Measurements from ENCODE around the gene MIPEP.

MIPEP gene

DNA sequence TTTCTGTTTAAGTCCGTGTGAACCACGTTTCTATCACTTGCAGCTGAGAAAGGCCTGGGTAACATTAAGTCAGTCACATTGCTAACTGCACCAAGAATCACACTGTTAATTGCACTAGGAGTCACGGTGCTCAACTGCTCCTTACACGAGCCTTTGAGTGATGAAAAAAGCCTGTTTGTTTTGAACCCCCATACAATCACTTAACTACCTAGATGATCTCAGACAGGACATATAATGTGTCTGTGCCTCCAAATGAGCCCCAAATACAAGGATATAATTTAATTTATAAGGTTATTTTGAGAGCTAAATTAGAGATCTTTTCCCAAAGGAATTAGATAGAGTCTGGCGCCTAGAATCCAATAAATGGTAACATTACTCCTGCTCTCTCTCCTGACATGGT is 84.1 kb downstream of the MIPEP start:
- FAIRE-seq, result no peak

DNA sequence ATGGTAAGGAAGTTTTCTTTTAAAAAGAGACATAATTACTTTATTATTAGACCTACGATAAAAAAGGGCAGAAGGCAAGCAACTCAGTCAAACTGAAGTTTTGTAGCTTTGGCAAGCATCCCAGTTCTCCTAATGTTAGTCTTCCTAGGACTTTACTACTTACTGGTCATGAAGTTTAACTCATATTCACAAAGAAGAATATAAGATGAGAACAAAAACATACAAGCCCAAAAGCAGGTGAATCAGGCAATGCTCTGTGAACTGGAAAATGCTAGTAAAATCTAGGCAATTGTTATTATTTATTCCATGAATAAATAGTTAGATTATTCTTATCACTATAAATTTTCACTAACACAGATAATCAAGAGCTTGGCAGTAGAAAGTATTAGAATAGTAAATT is 85.0 kb downstream of the MIPEP start:
- FAIRE-seq, result no peak

DNA sequence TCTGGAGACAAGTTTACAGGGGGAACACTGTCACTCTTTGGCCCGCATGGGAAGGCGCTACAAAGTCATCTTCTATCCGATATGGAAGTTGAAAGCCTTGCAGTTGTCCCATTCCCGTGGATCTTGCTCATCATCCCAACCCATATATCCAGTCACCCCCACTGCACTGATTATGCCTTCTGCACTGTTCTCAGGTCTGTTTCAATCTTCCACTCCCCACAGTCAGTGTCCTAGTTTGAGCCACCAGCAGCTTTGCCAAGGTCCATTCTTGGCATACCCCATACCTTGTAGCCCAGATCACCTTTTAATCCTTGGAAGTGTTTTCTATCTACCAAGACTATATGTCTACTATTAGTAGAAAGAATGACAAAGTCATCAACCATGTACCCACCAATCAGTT is 88.1 kb downstream of the MIPEP start:
- no peak for FAIRE-seq

DNA sequence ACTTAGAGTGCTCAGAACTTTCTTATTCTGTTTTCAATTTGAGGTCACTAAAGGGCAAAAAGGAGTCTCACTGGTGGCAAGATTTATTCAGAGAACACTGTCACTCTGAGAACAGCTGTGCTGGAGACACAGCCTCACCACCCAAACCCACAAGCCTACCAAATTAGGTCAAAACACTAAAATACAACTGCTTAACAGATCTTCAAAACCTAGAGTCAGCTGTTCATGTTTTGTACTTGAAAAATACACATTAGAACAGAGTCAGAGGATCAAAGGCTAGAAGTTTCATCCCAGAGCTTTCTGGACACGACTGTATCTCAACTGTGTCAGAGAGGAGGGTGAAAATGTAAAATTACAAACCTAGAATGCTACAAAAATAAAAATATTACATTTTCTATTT is 89.3 kb downstream of the MIPEP start:
- no peak for FAIRE-seq

DNA sequence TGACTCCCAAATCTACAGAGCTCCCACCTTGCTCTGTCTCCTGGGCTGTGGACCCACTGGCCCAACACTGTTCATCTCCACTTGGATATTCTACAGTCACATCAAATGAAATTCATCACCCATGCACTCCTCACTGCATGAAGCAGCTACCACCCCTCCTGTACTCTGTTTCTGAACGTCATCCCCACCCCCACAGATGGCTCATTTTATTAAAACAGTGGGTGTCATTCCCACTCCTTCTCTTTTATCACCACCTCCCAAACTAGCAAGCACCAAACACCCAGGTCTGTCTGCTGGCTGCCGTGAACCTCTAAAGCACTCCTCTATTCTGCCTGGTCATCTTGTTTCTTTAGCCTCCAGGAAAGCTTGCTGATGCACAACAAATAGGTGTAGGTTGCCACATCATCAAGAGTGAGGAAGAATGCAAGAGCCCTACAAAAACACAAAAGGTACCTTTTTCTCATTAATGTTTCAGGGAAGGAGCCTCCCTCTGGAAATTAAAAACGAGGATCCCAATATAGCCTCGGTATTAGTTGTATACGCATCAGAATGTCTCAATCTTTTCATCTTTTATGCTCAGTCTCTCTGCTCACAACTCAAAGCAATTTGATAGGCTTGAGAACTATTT is 91.8 kb downstream of the MIPEP start:
- FAIRE-seq, result no peak

DNA sequence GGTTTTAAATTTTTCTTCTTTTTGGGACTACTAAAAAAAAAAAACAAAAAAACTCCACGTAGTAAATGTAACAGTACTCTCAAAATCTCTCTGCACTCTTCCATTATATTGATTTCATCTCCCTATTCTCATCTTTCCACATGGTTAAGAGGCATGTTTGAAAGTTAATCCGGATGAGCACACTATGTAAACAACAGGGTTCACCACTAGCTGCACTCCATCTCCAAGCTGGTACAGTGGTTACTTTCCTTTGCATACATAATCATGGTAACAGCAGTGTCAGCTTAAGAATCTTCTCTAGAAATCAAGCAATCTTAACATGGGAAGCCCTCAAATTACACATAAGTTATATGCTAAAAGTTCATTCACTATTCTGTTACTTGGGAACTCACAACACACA is 92.6 kb downstream of the MIPEP start:
- FAIRE-seq, result no peak

DNA sequence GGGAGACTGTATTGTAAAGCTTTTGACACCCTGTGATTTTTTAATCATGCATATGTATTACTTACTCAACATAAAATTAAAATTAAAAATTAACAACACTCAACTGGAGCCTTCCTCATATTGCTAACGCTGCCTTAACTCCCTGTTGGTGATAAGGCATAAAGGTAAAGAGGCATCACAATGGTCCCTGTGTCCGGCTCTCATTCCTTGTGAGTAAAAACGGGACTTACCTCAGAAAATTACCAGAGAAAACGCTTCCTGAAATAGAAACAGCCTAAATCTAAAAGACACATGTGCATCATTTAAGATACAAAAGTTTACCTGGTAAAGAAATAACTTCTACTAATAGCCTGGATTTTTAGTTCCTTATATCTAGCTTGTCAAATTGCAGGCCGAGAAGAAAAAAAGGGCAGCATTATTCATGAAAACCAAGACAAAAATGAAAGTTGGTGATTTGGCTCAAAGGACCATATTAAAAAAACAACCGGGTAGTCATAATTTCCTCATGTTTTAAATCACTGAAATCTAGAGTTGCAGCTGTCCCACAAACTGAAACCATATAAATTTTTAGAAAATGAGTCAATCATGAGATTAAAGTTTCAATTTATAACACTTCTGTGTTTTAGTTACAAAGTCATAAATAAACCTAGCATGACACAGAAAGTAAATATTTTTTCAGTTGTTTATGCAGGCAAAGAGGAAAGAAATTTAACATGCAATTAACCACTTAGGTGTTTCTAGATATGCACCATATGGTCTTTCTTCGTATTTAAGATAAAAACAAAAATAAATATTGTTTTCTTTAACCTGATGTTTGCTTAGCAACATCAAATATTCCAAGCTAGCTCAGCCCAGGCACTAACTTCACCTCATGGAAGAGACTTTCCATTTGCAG is 94.7 kb downstream of the MIPEP start:
- FAIRE-seq, result no peak

DNA sequence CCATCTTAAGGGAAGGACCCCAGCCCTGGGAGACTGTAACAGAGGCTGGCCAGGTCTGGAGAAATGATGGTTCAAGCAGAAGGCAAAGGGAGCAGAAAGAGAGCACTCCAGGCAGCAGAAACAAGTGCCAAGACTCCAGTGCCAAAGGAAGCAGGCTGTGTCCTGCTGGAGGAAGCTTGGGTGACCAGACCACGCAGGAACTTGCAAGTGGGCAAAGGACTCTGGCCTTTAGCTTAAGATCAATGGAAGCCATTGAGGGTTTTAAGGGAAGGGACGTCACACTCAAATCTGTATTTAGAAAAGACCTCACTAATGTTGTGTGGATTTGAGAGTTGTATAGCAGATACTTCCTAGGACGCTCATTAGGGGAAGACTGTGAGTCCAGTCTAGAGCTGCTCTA is 95.5 kb downstream of the MIPEP start:
- FAIRE-seq, result no peak

DNA sequence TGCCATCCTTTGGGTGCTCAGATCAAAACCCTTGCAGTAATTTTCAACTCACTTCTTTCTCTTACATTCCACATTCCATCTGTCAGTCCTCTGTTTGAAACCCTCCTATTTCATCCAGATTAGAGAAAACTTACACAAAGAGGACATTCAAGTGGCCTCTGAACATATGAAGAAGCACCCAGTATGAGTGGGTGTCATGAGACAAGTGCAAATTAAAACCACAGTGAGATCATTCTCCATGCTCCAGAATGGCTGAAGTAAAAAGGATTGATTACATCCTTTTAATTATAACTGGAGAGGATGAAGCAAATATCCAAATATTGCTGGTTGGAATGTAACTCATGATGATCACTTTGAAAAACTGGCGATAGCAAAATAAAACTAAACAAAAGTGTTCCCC is 96.5 kb downstream of the MIPEP start:
- FAIRE-seq, result no peak

DNA sequence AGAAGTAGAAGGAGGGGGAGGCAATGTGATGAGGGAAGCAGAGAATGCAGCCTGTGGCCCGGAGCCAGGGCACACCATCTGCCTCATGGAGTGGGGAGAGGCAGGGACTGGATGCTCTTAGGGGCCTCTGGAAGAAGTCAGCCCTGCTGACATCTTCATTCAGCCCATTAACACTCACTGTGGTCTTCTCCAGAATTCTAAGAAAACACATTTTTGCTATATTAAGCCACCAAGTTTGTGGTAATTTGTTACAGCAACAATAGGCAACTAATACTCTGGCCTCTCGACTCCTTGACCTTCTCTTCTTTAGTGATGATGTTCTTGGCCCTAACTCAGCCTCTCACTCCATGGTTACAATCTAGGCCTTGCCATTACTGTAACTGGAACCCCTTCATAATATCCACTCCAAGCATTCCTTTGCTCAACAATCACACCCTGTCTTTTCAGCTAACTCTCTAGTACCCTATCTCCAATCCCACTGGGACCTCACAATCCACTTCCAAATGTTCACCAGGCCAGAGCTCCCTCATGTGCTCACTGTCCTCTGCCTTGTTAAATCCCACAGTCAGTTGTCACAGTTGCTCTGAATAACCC is 98.5 kb downstream of the MIPEP start:
- no peak for FAIRE-seq

DNA sequence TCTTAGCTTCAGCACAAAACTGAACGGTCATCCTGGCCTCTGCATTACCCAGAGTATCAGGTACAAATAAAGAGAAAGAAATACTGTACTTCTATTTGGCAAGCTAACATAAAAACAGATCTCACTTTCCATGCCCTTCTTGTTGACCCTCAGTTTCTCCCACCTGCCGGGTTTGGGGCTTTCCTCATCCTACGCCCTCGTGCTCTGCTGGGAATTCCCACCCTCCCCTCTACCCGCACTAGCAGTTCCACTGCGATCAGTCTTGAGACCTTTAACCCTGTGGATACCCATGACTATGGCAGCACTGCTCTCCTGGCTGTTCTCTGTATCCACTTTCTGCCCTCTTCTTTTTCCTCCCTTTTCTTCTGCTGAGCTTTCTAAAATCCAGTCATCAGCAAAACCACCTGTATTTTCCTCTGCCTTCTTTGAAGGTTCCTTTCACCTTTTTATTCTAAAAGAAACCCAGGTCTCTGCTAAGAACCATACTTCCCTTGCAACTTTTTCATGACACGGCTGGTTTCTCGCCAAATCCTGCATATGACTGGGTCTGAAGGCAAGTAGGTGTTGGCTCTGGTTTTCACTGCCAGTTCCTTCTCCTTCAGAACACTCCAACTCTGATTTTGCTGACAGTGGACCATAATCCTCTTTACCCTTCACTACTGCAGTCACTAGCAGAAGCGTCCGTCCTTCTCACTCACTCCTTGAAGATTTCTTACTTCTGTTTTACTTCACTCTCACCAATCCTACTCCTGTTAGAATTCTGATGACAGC is 99.4 kb downstream of the MIPEP start:
- no peak for FAIRE-seq

DNA sequence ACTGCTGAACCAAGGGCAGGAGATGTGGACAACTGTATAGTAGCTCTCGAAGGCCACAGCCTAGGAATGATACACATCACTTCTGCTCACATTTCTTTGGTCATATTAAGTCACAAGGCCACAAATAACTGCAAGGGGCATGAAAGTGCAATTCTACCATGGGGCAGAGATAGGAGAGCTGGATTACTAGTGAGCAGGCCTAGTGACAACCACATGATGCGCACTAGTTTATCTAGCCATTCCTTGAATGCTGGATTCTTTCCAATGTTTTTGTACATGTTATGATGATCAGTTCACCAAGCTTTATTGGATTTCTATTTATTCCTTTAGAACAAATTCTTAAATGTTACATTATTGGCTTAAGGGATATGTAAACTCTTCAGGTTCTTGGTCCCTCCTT is 100.7 kb downstream of the MIPEP start:
- FAIRE-seq, result no peak

DNA sequence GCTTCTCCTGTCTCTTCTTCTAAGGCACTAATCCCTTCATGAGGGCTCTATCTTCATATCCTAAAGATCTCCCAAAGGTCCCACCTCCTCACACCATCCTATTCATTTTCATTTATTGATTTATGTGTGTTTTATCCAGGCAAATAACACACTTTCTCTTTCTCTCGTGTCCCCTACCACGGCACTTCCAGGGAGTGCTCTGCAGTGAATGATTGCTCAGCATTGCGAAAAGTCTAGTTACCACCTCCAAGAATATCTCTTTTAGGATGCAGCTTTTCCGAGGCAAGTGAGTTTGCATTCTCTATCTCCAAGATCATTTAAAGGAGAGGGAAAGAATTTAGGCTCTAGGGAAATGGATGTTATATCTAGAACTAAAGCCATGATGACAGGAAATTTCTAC is 101.7 kb downstream of the MIPEP start:
- FAIRE-seq, result no peak

DNA sequence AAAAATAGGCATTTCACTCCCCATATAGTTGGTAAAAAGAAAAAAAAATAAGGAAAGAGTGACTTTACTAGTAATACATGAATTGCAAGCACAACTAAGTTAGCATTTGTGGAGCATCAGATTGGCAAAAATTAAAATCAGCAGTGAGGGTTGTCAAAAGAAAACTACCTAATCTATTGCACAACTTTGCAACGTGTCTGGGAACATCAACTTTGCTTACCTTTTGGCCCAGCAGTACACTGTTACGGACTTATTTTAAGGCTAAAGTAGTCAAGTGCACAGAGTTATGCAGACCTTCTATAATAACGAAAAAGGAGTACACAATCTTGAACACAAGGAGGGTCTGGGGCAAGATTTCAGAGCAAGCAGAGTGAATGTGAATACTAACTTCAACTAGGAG is 102.6 kb downstream of the MIPEP start:
- no peak for FAIRE-seq

DNA sequence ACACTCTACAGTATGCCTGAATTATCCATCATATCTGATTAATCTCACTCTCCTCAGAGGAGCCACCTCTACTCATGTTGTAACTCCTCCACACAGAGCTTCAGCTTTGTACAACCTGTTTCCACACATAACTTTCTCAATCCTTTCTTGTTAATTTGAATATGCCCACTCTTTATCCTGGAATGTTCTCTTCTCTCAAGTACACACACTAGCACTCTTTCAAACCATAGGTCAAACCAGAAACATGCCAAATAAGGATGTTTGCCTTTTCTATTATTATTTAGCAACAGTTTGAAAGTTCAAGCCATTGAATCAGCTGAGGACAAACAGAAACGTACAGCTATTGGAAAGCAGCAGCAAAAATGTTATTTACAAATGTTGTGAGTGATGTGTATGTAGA is 110.3 kb downstream of the MIPEP start:
- FAIRE-seq, result no peak

DNA sequence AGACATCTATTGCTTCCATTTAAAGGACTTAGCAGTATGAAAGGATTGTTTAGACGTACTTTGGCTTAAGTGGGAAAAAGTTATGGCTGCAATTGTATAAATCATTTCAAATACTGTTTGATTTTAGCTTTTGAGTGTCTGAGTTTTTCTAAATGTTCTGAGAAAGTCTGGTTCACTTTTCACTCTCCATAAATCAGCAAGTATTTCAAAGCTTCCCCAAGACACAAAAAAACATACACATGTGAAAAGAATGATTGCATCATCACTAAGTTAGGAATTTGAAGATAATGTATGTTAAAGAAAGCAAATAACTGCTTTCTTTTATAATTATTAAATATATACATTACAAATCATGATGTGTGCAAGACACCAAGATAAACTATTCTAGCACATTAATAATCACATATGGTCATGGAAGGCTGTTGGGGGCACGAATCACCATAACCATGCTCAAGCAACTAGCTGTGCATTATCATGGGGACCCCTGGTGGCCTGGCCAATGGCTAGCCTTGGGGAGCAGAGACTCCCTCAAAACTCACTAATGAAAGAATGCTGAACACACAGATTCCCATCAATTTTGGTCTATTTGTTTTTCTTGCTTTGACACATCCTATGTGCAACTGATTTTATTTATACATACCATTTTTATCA is 111.1 kb downstream of the MIPEP start:
- no peak for FAIRE-seq

DNA sequence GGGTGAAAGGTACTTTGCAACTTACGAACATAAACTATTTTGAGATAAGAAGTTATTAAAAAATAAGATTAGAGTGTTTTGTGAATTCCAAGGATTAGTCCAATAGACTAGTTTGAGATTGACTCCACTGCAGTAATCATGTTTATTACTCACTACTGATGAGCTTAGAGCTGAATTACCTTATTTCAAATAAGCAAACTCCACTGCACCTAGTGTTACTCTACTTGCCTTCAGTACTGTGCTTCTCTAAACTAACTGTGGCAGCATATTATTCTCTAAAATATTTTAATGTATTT is 111.7 kb downstream of the MIPEP start:
- FAIRE-seq, result no peak

DNA sequence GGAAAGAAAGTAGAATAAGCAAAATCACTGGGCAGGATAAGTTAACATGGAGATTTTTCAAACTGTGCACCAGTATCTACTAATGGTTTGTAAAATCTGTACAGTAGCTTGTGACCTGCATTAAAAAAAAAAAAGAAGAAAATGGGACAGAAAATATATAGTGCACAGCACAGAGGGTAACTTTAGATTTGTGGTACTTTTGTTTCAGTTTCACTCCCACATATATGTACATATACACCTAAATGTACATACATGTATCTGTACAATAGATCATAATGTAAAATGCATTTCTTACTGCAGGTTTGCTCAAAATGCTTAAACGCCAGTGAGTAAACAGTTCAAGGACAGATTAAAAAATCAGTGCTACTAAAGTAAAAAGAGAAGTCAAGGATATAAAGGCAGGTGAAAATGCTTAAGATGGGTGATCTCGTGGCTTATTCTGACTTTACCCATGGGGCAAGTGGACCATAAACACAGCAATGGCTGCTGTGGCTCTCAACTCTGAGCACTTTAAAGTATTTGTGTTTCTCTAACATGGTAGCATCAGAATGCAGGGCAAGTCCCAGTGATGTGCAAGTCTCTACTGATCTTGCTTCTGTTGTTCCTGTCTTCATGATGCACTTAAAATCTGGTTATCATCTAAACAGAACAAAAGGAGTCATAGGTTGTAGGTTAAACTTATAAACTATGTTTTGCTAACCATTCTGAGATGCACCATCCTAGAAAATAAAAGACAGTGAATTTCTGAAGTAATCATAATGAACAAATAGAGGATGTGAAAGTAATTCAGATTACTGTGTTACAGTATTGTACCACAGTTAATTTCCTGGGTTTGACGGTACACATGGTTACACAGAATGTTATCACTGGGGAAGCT is 112.3 kb downstream of the MIPEP start:
- FAIRE-seq, result no peak

DNA sequence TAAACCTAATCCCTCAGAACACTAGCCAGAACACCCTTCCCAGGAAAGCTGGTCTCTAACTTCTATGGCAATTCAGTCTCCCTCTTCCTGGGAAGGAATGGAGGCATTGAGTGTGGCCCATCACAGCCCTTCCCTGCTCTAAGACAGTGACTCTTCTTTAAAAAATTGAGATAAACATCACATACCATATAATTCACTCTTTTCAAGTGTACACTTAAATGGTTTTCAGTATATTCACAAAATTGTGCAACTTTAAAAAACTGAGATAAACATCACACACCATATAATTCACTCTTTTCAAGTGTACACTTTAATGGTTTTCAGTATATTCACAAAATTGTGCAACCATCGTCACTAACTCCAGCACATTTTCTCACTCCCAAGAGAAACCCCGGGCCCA is 116.5 kb downstream of the MIPEP start:
- no peak for FAIRE-seq

DNA sequence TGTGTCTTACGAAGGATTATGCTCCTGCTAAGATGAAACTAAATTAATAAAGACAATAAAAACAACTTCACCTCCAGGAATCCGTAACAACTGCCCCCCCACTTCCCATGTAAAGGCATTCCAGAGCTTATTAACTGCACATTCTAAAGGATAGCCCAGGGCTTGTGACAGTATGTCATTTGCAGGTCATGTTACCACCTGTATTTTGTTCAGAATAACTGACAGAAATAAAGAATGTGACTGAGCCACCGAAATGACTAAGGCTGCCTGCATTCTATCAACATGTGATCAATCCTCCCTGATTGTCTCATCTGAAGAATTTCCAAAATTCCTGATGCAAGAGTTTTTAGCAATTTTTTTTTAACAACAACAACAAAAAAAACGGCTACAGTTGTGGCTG is 117.2 kb downstream of the MIPEP start:
- no peak for FAIRE-seq

DNA sequence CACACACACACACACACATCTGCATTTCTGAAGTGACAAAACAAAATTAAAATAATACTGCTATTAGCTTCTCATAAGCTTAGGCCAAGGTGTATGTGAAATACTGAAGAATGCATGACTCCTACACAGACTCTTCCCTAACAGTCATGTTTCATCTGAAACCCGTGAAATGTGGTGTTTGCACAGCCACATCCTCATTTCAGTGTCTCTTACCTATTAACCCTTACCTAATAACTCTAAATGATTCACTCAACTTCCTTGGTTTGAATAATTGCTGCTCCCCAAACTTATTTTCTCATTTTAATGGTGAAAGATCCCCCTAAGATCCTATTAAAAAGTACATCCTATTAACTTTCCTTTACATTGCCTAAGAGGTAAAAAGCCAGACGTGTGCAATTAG is 117.6 kb downstream of the MIPEP start:
- no peak for FAIRE-seq

DNA sequence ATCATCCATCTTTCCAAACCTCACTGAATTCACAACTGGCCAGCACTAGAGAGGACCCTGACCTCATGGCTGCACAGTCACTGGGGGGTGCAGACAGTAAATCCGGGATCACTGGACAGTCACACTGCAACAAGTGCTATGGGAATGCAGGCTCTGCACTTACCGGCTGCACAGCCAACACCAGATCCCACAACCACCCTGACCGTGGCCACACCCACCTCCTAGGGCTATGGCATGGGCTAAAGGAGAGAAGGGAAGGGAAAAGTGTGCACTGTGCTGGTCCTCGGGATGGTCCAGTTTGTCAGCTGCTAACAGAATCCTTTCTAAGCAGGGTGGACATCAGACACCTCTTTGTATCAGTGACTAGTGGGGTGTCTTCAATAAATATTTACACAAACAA is 118.2 kb downstream of the MIPEP start:
- no peak for FAIRE-seq

Measured in G401.6 (cell line).